Panc1 (cell line): Measurements from ENCODE around the gene GVQW3.

Experiments used
- CTCF ChIP-seq: fragments of 450-650 bp; IDR thresholded peaks from 2 replicates; pipeline ENCODE4 v1.5.1; 2017; ENCODE audit warnings: mild to moderate bottlenecking
- POLR2AphosphoS5 ChIP-seq: IDR thresholded peaks from 2 replicates; pipeline ENCODE4 v1.6.1; 2012; ENCODE audit warnings: mild to moderate bottlenecking, low read depth, low read length, moderate library complexity
- SIN3A ChIP-seq: IDR thresholded peaks from 2 replicates; pipeline ENCODE4 v1.6.1; 2012; ENCODE audit warnings: low read depth, mild to moderate bottlenecking, low read length, moderate library complexity, borderline replicate concordance; ENCODE audit not compliant: insufficient read depth
- TCF7L2 ChIP-seq: IDR thresholded peaks from 2 replicates; pipeline ENCODE4 v1.6.1; 2011; ENCODE audit warnings: mild to moderate bottlenecking, low read depth, low read length, inconsistent platforms

GRCh38 chr11:76444065-76444383, 62.9 kb downstream of the GVQW3 start:
- TF ChIP-seq CTCF = no peak
- no peak for TF ChIP-seq POLR2AphosphoS5
- no peak for TF ChIP-seq SIN3A
- no peak for TF ChIP-seq TCF7L2
